Hematopoietic multipotent progenitor cell treated with erythropoietin and hydrocortisone succinate and interleukin-3 and kit ligand, for 6 days (in vitro differentiated cells): ENCODE data around the gene PRPS1.
"Not testable (repeated sequence)": the region's sequence is repeated elsewhere in the genome, so short reads cannot be mapped to it uniquely, and the experiment has no call there.

Experiments
- DNase-seq: peaks from one replicate; pipeline ENCODE4 v3.0.0-alpha.2; 2015

The PRPS1 gene

GRCh38 chrX:107675823-107676555, 47.7 kb downstream of the PRPS1 start:
- DNase-seq = peak; percentile 68

- DNase-seq = peak; percentile 93
Observed at GRCh38 chrX:107676559-107677378, 48.5 kb downstream of the PRPS1 start.

DNA sequence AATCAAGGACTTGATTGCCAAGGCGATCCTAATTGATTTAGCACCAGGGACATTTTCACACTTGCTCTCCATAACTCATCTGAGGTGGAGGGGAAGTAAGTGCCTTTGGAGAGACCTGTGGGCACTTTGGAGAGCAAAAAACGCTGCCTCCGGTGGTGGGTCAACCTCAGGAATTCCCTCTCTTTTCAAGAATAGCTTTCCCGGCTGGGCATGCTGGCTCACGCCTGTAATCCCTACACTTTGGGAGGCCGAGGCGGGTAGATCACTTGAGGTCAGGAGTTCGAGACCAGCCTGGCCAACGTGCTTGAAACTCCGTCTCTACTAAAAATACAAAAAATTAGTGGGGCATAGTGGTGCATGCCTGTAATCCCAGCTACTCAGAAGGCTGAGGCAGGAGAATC, 49.2 kb downstream of the PRPS1 start:
- peak; percentile 19 for DNase-seq

- no peak for DNase-seq
Observed at GRCh38 chrX:107677909-107678308, 49.6 kb downstream of the PRPS1 start.

DNA sequence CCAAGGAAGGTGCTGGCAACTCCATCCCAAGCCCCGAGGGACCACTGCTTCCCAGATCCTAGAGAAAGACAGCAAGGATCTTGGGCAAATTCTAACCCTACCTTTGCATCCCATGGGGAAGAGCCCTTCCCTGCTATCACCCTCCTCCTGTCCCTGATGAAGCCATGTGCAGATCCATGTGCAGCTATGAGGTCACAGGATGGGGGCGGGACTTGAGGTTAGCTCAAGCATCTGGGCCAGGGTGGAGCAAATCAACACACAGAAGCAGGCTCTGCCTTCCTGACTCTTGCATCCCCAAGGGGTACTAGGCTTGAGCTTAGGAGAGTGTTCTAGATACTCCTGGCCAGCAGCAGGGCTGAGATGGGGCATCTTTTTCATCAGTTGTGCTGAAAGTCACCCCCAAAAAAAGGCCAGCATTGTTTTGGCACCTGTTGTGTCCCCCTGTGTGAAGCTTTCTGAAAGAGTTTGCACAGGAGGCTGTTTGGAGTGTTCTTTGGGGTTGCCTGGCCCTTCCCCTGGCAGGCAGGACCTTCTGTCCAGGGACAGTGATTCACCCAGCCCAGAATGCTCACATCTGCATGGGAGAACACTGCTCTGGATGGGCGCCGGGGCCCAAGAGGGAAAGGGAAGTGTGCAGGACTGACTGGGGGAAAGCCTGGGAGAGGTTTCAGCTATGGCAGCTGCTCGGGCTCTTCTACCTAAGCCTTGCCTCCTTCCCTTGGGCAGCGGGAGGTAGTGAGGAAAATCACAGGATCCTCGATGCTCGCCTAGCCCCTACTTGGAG, 50.8 kb downstream of the PRPS1 start:
- peak; percentile 85 for DNase-seq

DNA sequence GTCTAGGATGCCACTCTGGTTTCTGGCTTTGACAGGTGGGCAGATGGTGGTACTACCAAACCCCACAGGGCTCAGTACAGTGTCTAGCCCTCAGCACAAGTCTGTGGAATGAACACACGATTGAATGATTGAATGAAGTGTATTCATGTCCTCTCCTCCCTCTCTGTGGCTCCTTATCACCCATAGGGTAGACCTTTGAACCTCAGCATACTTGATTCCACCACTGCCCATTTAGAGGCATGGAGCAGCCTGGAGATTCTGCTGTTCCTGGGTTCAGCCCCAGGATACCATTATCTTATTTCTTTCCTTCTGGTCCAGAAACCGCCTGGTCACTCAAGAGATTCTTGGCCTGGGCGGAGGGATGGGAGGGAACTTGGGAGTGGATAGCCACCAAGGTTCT, 53.9 kb downstream of the PRPS1 start:
- no peak for DNase-seq

DNA sequence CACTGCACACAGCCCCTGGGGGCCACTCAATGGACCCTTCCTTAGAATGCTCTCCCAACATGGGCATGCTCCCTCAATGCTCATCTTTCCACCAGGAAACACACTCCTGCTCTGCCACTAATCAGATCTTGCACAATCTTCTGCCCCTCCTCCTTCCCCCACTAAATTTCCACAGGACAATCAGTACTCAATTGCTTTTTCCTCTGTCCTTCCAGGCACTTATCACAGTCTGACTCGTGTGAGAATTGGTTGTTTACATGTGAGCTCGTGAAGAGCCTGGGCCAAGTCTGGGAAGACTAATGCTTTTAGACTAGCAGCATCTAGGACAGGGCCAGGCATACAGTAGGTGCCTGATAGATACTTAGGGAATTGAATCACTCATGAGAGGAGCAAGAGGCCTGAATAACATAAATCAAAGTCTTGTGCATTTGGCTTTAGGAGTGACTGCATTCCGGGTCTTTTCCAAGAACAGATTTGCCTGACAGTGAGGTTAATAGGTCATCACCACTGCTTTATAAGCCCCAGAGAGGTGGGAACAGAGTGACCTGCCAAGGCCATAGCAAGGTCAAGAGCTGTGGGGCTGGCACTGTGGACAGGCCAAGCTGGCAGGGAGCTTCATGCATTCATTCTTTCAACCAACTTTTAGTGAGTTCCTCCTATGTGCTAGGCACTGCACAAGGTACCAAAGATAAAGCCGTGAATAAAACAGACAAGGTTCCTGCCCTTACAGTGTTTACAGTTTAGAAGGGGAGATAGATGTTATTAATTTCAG, 55.0 kb downstream of the PRPS1 start:
- DNase-seq = no peak

DNA sequence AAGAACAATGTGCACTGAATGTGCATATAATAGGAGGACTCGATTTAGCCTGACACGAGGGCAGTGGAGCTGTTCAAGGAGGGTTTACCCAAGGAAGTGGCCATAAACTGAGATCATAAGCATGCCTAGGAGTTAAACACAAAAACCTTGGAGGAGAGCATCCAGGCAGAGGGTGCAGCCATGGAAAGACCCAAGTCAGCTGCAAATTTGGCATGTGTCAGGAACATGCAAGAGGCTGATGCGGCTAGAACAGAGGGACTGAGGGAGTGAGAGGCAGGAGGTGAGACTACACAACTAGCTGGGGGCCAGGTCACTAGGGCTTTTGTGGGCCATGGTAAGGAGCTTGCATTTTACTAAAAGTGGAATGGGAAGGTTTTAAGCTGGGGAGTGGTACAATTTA, 55.6 kb downstream of the PRPS1 start:
- DNase-seq = no peak

- DNase-seq = peak; percentile 86
Observed at GRCh38 chrX:107684956-107685385, 56.7 kb downstream of the PRPS1 start.

GRCh38 chrX:107685586-107685985, 57.3 kb downstream of the PRPS1 start:
- DNase-seq = not testable (repeated sequence)

DNA sequence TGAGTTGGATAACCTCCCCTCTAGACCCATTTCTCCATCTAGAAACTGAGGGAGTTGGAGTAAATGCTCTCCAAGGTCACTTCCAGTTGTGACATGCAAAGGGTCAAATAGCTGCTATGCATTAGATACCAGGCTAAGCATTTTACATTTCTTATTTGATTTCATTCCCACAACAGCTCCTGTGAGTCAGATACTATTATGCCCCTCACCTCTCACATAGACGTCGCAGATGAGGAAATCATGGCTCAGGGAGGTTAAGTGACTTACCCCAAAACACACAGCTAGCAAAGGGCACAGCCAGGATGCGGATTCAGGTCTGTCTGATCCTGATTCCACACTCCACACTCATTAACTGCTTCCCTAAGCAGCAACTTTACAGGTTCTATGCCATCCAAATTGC, 57.7 kb downstream of the PRPS1 start:
- DNase-seq = no peak

DNA sequence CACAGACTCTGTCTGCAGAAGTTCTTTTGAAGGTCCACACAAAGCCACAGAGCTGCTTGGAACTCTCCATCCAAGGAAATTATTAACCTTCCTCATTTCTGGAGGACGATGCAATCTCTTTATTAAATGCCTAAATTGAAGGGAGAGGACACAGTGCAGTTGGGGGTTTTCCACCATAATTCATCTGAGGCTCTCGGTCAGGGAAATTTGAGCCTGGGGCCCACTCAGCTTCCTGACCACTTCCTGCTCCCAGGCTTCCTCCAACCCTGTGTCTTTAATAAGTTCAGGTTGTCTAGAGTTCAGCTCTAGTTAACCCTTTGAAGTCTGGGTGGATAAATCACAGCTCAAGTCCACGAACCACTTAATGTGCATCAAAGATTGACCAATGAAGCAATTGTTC, 58.5 kb downstream of the PRPS1 start:
- DNase-seq = no peak

DNA sequence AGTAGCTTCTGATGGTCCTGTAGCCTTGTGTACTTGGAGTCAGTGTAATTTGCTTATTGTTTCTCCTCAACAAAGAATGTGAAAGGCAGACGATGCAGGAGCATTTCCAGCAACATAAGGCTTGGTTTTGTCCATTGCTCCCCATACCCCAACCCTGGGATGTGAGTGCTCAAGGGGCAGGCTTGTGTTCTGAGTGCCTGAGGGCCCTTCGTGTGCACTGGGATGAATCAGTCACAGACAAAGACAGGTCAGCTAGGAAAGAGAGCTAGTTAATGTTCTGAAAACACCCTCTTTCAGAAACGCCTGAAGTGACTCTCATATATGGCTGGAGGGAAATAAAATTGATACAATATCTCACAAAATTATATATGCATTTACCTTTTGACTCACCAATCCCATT, 59.1 kb downstream of the PRPS1 start:
- no peak for DNase-seq

GRCh38 chrX:107691024-107691448, 62.7 kb downstream of the PRPS1 start:
- no peak for DNase-seq

GRCh38 chrX:107699616-107700015, 71.3 kb downstream of the PRPS1 start:
- no peak for DNase-seq

DNA sequence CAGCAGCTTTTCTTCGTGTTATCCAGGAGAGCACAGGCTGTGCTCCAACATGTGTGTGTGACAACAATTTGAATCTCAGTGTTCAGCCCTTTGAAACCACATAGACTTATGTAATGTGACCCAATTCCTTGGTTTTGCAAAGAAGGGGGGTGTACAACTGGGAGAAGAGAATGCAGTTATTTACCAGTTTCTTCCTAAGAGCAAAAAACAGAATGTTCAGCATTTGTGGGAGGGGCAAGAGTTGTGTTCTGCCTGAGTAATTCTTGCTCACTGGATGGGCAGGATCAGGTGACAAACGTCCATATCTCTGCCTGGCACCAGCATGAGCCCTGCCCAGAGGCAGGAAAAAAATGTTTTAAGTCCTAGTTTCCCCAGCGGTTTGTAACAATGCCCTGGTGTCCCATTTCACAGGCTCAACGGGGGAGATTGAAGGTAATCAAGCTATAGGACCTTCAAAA, 72.0 kb downstream of the PRPS1 start:
- DNase-seq = peak; percentile 80
